ENCODE data around the gene SIK3. TPM values are rescaled to one million over a fixed set of nuclear protein-coding genes. Genes with fewer than 3 reads are reported as not detected.

Gene SIK3
- total RNA-seq, 2 experiments from 2014 or later: 37.5 to 39.6 TPM

Other genes starting within 250 kb of the SIK3 start
- 10 to 100 TPM; 48.4 to 52.1 TPM for gene PAFAH1B2, start 45.9 kb upstream of the SIK3 start, total RNA-seq
- 10 to 100 TPM; 28.6 to 30.9 TPM for gene SIDT2, start 80.3 kb upstream of the SIK3 start, total RNA-seq
- 1 to 10 TPM; 2.0 to 3.1 TPM for gene TAGLN, start 100.9 kb upstream of the SIK3 start, total RNA-seq
- gene PCSK7, start 133.6 kb upstream of the SIK3 start, total RNA-seq: 100 to 1,000 TPM; 187 to 224 TPM
- 10 to 100 TPM; 22.2 to 23.8 TPM for gene RNF214, start 134.2 kb upstream of the SIK3 start, total RNA-seq
- gene BACE1-AS, start 192.9 kb upstream of the SIK3 start, total RNA-seq: 1 to 10 TPM; 5.6 to 6.1 TPM
- gene BACE1, start 217.8 kb upstream of the SIK3 start, total RNA-seq: under 1 TPM; 0.25 to 0.48 TPM
- gene CEP164, start 229.4 kb upstream of the SIK3 start, total RNA-seq: 10 to 100 TPM; 36.0 to 44.2 TPM